Erythroblast (primary cell): Measurements from ENCODE around the gene GALNT6.

Source experiments
- GATA1 ChIP-seq: IDR thresholded peaks from 2 replicates; pipeline ENCODE4 v1.6.1; 2011; ENCODE audit warnings: low read depth, mild to moderate bottlenecking, control low read depth, low read length, moderate library complexity
- POLR2A ChIP-seq: IDR thresholded peaks from 2 replicates; pipeline ENCODE4 v1.6.1; 2011; ENCODE audit warnings: mild to moderate bottlenecking, low read length

- TF ChIP-seq POLR2A, result no peak
- no peak for TF ChIP-seq GATA1
These were observed 41.7 kb upstream of the GALNT6 start for GRCh38 chr12:51432921-51433320.
